Tibial artery (tissue), 4 donors: Measurements from ENCODE around the gene RIC8B.
"Not testable (repeated sequence)": the region's sequence is repeated elsewhere in the genome, so short reads cannot be mapped to it uniquely, and the experiment has no call there.

Experiments
- DNase-seq, 2 donors: peaks; one replicate each; pipeline ENCODE4 v3.0.0-alpha.2; 2019
- H3K27ac ChIP-seq, 2 donors: fragments of 200-600 bp; sonication (generic) in 1 of 2; 1 replicate in 1 of 2; 2 replicates in 1 of 2; pipeline ENCODE4 v1.5.1; 2018 to 2019; ENCODE audit warnings: mild to moderate bottlenecking in 1 of 2
- H3K27me3 ChIP-seq, 2 donors: fragments of 200-600 bp; sonication (generic) in 1 of 2; one replicate each; pipeline versions ENCODE4 v1.5.1 to v1.6.0; 2016 to 2019
- H3K36me3 ChIP-seq, 3 donors: fragments of 200-600 bp; sonication (generic) in 2 of 3; one replicate each; pipeline ENCODE4 v1.5.1; 2016 to 2019; ENCODE audit warnings: mild to moderate bottlenecking in 2 of 3
- H3K4me1 ChIP-seq, 4 donors: fragments of 200-600 bp; sonication (generic) in 2 of 4; 1 replicate in 3 of 4; 2 replicates in 1 of 4; pipeline ENCODE4 v1.5.1; 2016 to 2019
- H3K4me3 ChIP-seq, 2 donors: fragments of 200-600 bp; sonication (generic) in 1 of 2; 1 replicate in 1 of 2; 2 replicates in 1 of 2; pipeline ENCODE4 v1.5.1; 2018 to 2019; ENCODE audit warnings: mild to moderate bottlenecking in 2 of 2
- H3K9me3 ChIP-seq, 3 donors: fragments of 200-600 bp; sonication (generic) in 1 of 3; one replicate each; pipeline ENCODE4 v1.5.1; 2016 to 2019
- intact Hi-C: fragments of 100-400 bp; cut with DNase I; formaldehyde crosslinking; loops from one replicate; pipeline ENCODE4 v1.15.0; 2023; ENCODE audit warnings: low total_unique reads
- TF ChIP-seq, protein P1 (sequence below), 2 experiments: fragments of 200-600 bp in 1 of 2; fragments of 450-650 bp in 1 of 2; IDR thresholded peaks; one replicate each; pipeline ENCODE4 v1.5.1; 2017 to 2019; ENCODE audit warnings: antibody characterized with exemption in 2 of 2, mild to moderate bottlenecking in 1 of 2, moderate library complexity in 1 of 2

The RIC8B gene, protein sequence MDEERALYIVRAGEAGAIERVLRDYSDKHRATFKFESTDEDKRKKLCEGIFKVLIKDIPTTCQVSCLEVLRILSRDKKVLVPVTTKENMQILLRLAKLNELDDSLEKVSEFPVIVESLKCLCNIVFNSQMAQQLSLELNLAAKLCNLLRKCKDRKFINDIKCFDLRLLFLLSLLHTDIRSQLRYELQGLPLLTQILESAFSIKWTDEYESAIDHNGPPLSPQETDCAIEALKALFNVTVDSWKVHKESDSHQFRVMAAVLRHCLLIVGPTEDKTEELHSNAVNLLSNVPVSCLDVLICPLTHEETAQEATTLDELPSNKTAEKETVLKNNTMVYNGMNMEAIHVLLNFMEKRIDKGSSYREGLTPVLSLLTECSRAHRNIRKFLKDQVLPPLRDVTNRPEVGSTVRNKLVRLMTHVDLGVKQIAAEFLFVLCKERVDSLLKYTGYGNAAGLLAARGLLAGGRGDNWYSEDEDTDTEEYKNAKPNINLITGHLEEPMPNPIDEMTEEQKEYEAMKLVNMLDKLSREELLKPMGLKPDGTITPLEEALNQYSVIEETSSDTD

DNA sequence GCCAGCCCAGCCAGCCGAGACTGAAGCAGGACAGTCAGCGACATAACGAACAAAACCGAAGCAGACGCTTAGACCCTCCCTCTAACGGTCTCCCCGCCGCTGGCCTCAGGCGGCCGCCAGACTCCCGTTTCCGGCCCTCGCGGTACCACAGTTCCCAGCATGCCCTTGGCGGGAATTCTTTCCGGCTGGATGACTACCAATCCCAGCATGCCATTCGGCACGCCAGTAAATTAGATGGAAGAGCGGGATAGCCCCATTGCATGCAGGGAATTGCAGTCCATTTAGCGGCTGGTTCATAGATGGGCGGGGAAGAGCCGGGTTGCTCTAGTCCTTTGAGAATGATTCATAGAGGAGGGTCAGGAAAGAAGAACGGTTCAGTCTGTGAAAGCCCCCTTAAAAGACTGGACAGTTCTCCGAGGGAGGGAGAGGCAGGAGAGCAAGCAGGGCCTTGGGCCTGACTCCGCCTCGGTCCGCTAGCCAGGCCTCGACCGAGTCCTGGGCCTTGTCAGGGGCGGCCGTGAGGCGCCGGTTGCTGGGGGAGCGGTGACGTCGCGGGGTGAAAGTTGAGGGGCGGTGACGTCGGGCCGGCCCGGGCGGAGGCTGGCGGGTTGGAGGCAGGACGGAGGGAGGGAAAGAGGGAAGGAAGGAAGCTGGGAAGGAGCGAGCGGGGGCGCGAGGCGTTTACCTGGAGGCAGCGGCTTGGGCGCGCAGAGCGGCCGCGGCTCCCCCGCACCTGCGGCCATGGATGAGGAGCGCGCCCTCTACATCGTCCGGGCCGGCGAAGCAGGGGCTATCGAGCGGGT is at the start of gene RIC8B:
TSS of gene RIC8B (plus strand) at position 678 of the 803 bp plus-strand sequence. CDS start at position 742, 64 bp downstream.
- DNase-seq: peak; percentile 97 to 98
- peaks cover 0 to 40% (median 25%) of the 10 kb centered on the region in 4 donors for H3K4me1 ChIP-seq
- no peaks in the 10 kb centered on the region for H3K9me3 ChIP-seq
- H3K36me3 ChIP-seq: no peaks in the 10 kb centered on the region
- H3K27me3 ChIP-seq: no peaks in the 10 kb centered on the region
- intact Hi-C loops: no loop called here
- TF ChIP-seq, protein P1, sequence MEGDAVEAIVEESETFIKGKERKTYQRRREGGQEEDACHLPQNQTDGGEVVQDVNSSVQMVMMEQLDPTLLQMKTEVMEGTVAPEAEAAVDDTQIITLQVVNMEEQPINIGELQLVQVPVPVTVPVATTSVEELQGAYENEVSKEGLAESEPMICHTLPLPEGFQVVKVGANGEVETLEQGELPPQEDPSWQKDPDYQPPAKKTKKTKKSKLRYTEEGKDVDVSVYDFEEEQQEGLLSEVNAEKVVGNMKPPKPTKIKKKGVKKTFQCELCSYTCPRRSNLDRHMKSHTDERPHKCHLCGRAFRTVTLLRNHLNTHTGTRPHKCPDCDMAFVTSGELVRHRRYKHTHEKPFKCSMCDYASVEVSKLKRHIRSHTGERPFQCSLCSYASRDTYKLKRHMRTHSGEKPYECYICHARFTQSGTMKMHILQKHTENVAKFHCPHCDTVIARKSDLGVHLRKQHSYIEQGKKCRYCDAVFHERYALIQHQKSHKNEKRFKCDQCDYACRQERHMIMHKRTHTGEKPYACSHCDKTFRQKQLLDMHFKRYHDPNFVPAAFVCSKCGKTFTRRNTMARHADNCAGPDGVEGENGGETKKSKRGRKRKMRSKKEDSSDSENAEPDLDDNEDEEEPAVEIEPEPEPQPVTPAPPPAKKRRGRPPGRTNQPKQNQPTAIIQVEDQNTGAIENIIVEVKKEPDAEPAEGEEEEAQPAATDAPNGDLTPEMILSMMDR (IDR thresholded peaks at IDR 0.05): no peak
- peak within 1 kb of the TSS; percentile 89 to 92 for H3K27ac ChIP-seq
- H3K4me3 ChIP-seq: peak within 1 kb of the TSS; percentile 76 to 77

GRCh38 chr12:106724934-106725333 is 49.5 kb upstream of the RIC8B start:
- Histone ChIP-seq H3K4me3 (no peak overlapping the region), H3K9me3 (no peaks in the 10 kb centered on the region), H3K36me3 (no peaks in the 10 kb centered on the region), H3K27me3 (no peaks in the 10 kb centered on the region), H3K4me1 (no peaks in the 10 kb centered on the region), H3K27ac (no peak overlapping the region)
- DNase-seq: no peak
- intact Hi-C loops: no loop called here
- TF ChIP-seq, protein P1 (IDR thresholded peaks at IDR 0.05): no peak

DNA sequence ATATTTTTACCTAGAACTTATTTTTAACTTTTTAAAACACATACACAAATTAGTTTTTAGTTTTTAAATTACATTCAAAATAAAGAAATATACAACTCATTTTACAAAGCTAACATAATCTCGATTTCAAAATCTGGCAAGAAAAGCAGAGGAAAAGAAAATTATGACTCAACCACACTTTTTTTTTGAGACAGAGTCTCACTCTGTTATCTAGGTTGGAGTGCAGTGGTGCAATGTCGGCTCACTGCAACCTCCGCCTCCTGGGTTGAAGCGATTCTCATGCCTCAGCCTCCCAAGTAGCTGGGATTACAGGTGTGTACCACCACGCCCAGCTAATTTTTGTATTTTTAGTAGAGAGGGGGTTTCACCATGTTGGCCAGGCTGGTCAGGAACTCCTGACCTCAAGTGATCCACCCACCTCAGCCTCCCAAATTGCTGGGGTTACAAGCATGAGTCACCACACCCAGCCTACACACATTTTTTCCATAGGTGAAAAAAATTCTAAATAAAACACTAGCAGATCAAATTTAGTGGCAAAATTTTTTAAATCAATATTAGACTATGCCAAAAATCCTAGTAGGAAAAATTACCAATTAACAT is 47.8 kb upstream of the RIC8B start:
- intact Hi-C loops, H3K36me3 ChIP-seq, H3K9me3 ChIP-seq, H3K4me1 ChIP-seq, H3K27ac ChIP-seq, H3K4me3 ChIP-seq, H3K27me3 ChIP-seq, DNase-seq: not testable (repeated sequence)

GRCh38 chr12:106729611-106730010 is 44.9 kb upstream of the RIC8B start:
- intact Hi-C loops: no loop called here
- TF ChIP-seq, protein P1 (IDR thresholded peaks at IDR 0.05): no peak
- no peaks in the 10 kb centered on the region for H3K27me3 ChIP-seq
- no peaks in the 10 kb centered on the region for H3K9me3 ChIP-seq
- no peak overlapping the region for H3K4me3 ChIP-seq
- H3K4me1 ChIP-seq: no peaks in the 10 kb centered on the region
- no peak overlapping the region for H3K27ac ChIP-seq
- no peaks in the 10 kb centered on the region for H3K36me3 ChIP-seq
- no peak for DNase-seq

DNA sequence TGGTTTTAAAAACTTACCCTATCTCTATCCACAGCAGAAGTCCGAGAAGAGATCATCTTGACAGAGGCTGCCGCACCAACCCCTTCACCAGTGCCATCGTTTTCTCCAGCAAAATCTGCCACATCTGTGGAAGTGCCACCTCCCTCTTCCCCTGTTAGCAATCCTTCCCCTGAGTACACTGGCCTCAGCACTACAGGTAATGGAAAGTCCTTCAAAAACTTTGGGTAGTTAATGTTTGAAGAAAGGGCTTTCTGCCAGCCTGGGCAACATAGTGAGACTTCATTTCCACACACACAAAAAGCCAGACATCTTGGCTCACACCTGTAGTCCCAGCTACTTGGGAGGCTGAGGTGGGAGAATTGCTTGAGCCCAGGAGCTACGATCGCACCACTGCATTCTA is 41.6 kb upstream of the RIC8B start:
- Histone ChIP-seq H3K9me3 (no peaks in the 10 kb centered on the region), H3K27ac (no peak overlapping the region), H3K36me3 (no peaks in the 10 kb centered on the region), H3K4me3 (no peak overlapping the region), H3K27me3 (no peaks in the 10 kb centered on the region), H3K4me1 (no peaks in the 10 kb centered on the region)
- intact Hi-C loops: no loop called here
- no peak for DNase-seq
- TF ChIP-seq, protein P1 (IDR thresholded peaks at IDR 0.05): no peak
